OCI-LY7 (cell line): Measurements from ENCODE around the gene UBE2N. TPM values are rescaled to one million over a fixed set of nuclear protein-coding genes. Genes with fewer than 3 reads are reported as not detected.
"Not testable (repeated sequence)": the region's sequence is repeated elsewhere in the genome, so short reads cannot be mapped to it uniquely, and the experiment has no call there.

Source experiments
- BruUV-seq: library from RNA; stranded (reverse); fragments of 400-500 nt; replicated peaks from 2 replicates; lab custom pipeline; 2021; lab: Mats Ljungman, UMichigan
- CTCF ChIA-PET: fragments of 300-600 bp; sonication (Branson Sonifier 250); formaldehyde crosslinking; loops from one replicate; lab custom pipeline; 2022; ENCODE audit warnings: antibody characterized with exemption; ENCODE audit not compliant: unreplicated experiment; lab: Charles Lee
- POLR2A ChIA-PET: fragments of 300-600 bp; sonication (Branson Sonifier 250); formaldehyde crosslinking; loops from one replicate; lab custom pipeline; 2022; ENCODE audit warnings: antibody characterized with exemption; lab: Charles Lee
- DNase-seq: peaks from one replicate; pipeline ENCODE4 v3.0.0-alpha.2; 2015; ENCODE audit warnings: low spot score
- H2AFZ ChIP-seq: fragments of 200-600 bp; sonication (generic), shearing (Covaris generic); 2 replicates; pipeline ENCODE4 v1.6.1; 2014; ENCODE audit warnings: mild to moderate bottlenecking, antibody characterized with exemption, low read length, moderate library complexity
- H3K27ac ChIP-seq: fragments of 200-600 bp; sonication (generic); 2 replicates; pipeline ENCODE4 v1.5.1; 2014; ENCODE audit warnings: mixed run types, low read depth, mild to moderate bottlenecking, moderate library complexity, low read length, inconsistent platforms; ENCODE audit not compliant: poor library complexity, severe bottlenecking
- H3K36me3 ChIP-seq: fragments of 200-600 bp; sonication (generic); 2 replicates; pipeline ENCODE4 v1.6.1; 2014; ENCODE audit warnings: mild to moderate bottlenecking, antibody characterized with exemption, low read length, moderate library complexity, mixed read lengths; ENCODE audit not compliant: insufficient read depth
- H3K4me1 ChIP-seq: fragments of 200-600 bp; sonication (generic); 2 replicates; pipeline ENCODE4 v1.5.1; 2014; ENCODE audit warnings: mild to moderate bottlenecking, low read length; ENCODE audit not compliant: insufficient read depth, poor library complexity, severe bottlenecking
- H3K4me2 ChIP-seq: fragments of 200-600 bp; sonication (generic); 2 replicates; pipeline ENCODE4 v1.6.1; 2014; ENCODE audit warnings: mild to moderate bottlenecking, low read length
- H3K4me3 ChIP-seq: fragments of 200-600 bp; sonication (generic); 2 replicates; pipeline ENCODE4 v1.5.1; 2014; ENCODE audit warnings: mild to moderate bottlenecking, low read depth, low read length; ENCODE audit not compliant: poor library complexity, severe bottlenecking
- H3K79me2 ChIP-seq: fragments of 200-600 bp; sonication (generic); 2 replicates; pipeline ENCODE4 v1.6.1; 2016; ENCODE audit warnings: low read depth, mild to moderate bottlenecking, low read length, moderate library complexity, mixed read lengths; ENCODE audit not compliant: insufficient read depth
- H3K9me2 ChIP-seq: fragments of 200-600 bp; sonication (generic); 2 replicates; pipeline ENCODE4 v1.6.1; 2016; ENCODE audit warnings: mild to moderate bottlenecking, low read length, mixed read lengths; ENCODE audit not compliant: insufficient read depth
- H3K9me3 ChIP-seq: fragments of 200-600 bp; sonication (generic); 2 replicates; pipeline ENCODE4 v1.6.1; 2014; ENCODE audit warnings: mild to moderate bottlenecking, mixed run types, low read length, mixed read lengths
- H4K20me1 ChIP-seq: fragments of 200-600 bp; sonication (generic); 2 replicates; pipeline ENCODE4 v1.6.1; 2014; ENCODE audit warnings: mild to moderate bottlenecking, antibody characterized with exemption, low read length, moderate library complexity, mixed read lengths; ENCODE audit not compliant: insufficient read depth
- CTCF ChIP-seq: fragments of 200-600 bp; sonication (generic); conservative IDR thresholded peaks from 2 replicates; pipeline ENCODE4 v1.5.1; 2014; ENCODE audit warnings: mild to moderate bottlenecking, antibody characterized with exemption, low read length, moderate library complexity, mixed read lengths
- EZH2phosphoT487 ChIP-seq: fragments of 200-600 bp; sonication (generic); IDR thresholded peaks from 2 replicates; pipeline ENCODE4 v1.6.1; 2018; ENCODE audit warnings: low read depth, borderline replicate concordance, mild to moderate bottlenecking, mixed run types, antibody characterized with exemption, low read length, moderate library complexity, mixed read lengths
- intact Hi-C: fragments of 100-400 bp; cut with micrococcal nuclease; formaldehyde crosslinking; loops from one replicate; pipeline ENCODE4 v1.10.0; 2022; ENCODE audit not compliant: unreplicated experiment
- total RNA-seq, 2 experiments: library from RNA; depleted of rRNA in 1 of 2; stranded (reverse); fragments of >200 nt in 1 of 2; shearing (Covaris generic) in 1 of 2; gene quantifications; 2 replicates each; pipeline ENCODE4 v1.2.3, GENCODE V29; 2014 to 2022

The UBE2N gene
- total RNA-seq, 2 experiments from 2014 or later, result 153 to 214 TPM

DNA sequence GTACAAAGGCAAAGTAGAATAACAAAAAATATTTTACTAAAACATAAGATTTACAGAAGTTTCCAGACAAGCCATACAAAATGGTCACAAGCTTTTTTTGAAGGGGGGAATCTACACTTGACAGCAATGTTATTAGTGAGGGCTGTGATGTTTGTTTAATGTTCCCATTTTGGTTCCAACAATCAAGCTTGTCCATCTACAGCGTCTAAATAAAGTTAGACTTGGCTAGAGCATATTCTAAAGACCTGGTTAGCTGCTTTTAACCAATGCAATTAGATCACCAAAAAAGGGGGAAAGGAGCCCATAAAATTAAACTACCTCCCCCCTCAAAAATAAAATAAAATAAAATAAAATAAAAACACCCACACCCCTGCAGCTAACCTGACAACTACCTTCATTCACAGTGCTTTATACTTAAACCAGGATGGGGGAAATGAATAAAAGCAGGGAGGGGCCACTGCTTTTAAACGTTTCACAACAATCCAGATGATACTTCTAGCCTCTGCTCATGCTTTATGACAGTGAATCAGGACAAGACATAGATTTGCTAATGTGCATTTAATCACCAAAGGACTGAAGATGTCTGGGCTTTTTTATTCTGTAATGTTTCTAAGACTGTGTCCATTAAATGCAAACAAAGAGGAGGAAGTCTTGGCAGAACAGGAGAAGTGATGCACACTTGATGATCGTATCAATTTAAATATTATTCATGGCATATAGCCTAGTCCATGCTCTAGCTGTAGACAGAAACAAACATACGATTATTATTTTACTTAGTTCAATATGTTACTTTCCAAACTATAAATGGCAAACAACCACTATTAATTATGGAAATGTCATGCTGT lies 32.2 kb downstream of the UBE2N start:
- intact Hi-C loops, result loop anchor here (10.0 kb wide), 1 partner anchor 695 kb away; no protein-coding TSS in a partner anchor
- Histone ChIP-seq H3K79me2 (peaks cover 50% of the 10 kb centered on the region), H4K20me1 (peaks cover 14% of the 10 kb centered on the region), H3K36me3 (peaks cover 86% of the 10 kb centered on the region)
- BruUV-seq, result TSS peak; percentile 85
- H3K4me1 ChIP-seq, CTCF ChIA-PET, H3K9me2 ChIP-seq, DNase-seq, H3K9me3 ChIP-seq, H2AFZ ChIP-seq, H3K27ac ChIP-seq, H3K4me2 ChIP-seq, H3K4me3 ChIP-seq: not testable (repeated sequence)
- POLR2A ChIA-PET, result interaction anchor here (0.6 to 2.2 kb wide), 4 partner anchors 10 to 463 kb away, joined by 4 to 8 read pairs (median 4); no protein-coding TSS in a partner anchor

DNA sequence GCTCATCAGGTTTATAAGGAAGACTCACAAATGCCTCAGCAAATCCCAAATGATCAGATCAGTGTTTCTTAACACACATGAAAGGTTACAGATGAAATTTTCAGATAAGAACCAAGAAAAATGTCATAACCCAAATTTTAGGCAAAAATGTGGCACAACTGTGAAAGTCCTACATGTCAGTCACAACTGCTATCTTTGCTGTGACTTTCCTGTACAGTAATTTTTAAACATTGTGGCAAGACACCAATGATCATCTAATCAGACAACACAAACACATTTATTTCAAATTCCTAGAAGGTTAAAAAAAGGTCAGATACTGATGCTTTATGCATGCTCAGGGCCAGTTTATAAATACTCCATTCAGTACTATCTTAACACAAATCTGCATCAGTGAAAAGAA lies 32.9 kb downstream of the UBE2N start:
- DNase-seq, result no peak
- peaks cover 18% of the 10 kb centered on the region for H4K20me1 ChIP-seq
- intact Hi-C loops, result no loop called here
- no peaks in the 10 kb centered on the region for H3K4me1 ChIP-seq
- H3K9me3 ChIP-seq, result no peaks in the 10 kb centered on the region
- ChIA-PET POLR2A (interaction anchor here (0.6 to 1.6 kb wide), 4 partner anchors 11 to 231 kb away, joined by 3 to 5 read pairs (median 4); no protein-coding TSS in a partner anchor), CTCF (no interaction called here)
- no TSS peak for BruUV-seq
- TF ChIP-seq CTCF, result no peak
- no peak for TF ChIP-seq EZH2phosphoT487
- no peak overlapping the region for H3K4me3 ChIP-seq
- no peak overlapping the region for H3K4me2 ChIP-seq
- H2AFZ ChIP-seq, result no peak overlapping the region
- no peak overlapping the region for H3K27ac ChIP-seq
- H3K36me3 ChIP-seq, result peaks cover 90% of the 10 kb centered on the region
- H3K79me2 ChIP-seq, result peaks cover 43% of the 10 kb centered on the region
- H3K9me2 ChIP-seq, result no peaks in the 10 kb centered on the region

GRCh38 chr12:93407963-93408283 lies 33.8 kb downstream of the UBE2N start:
- Histone ChIP-seq H3K4me3 (no peak overlapping the region), H3K36me3 (peaks cover 88% of the 10 kb centered on the region), H2AFZ (no peak overlapping the region), H3K4me1 (no peaks in the 10 kb centered on the region), H3K9me2 (no peaks in the 10 kb centered on the region), H3K79me2 (peaks cover 34% of the 10 kb centered on the region), H3K4me2 (no peak overlapping the region), H3K9me3 (no peaks in the 10 kb centered on the region), H3K27ac (no peak overlapping the region), H4K20me1 (peaks cover 12% of the 10 kb centered on the region)
- intact Hi-C loops, result no loop called here
- TF ChIP-seq EZH2phosphoT487, result no peak
- TF ChIP-seq CTCF, result no peak
- no peak for DNase-seq
- CTCF ChIA-PET, result interaction anchor here (0.5 kb wide), 1 partner anchor 544 kb away, joined by 3 read pairs; no protein-coding TSS in a partner anchor
- no TSS peak for BruUV-seq
- POLR2A ChIA-PET, result interaction anchor here (1.2 to 1.6 kb wide), 3 partner anchors 11 to 15 kb away, joined by 4 to 5 read pairs (median 5); no protein-coding TSS in a partner anchor
